GM20000 (cell line): ENCODE measurements around the gene APBA3.

Source experiments
- DNase-seq: peaks from one replicate; pipeline ENCODE4 v3.0.0; 2012; ENCODE audit warnings: low spot score
- CTCF ChIP-seq: IDR thresholded peaks from 2 replicates; pipeline ENCODE4 v1.5.1; 2012; ENCODE audit warnings: mild to moderate bottlenecking, control low read depth; ENCODE audit errors: extremely low read depth, missing control alignments

APBA3 gene

GRCh38 chr19:3798137-3798536 is 36.6 kb upstream of the APBA3 start:
- no peak for DNase-seq
- no peak for TF ChIP-seq CTCF

GRCh38 chr19:3796358-3796757 is 34.9 kb upstream of the APBA3 start:
- no peak for TF ChIP-seq CTCF

GRCh38 chr19:3793799-3794198 is 32.3 kb upstream of the APBA3 start:
- TF ChIP-seq CTCF: no peak
- DNase-seq: no peak

More at GRCh38 chr19:3796358-3796757, 34.9 kb upstream of the APBA3 start:
- no peak for DNase-seq

GRCh38 chr19:3792114-3792513 is 30.6 kb upstream of the APBA3 start:
- no peak for DNase-seq
- no peak for TF ChIP-seq CTCF

GRCh38 chr19:3790941-3791340 is 29.4 kb upstream of the APBA3 start:
- DNase-seq: no peak
- no peak for TF ChIP-seq CTCF

- no peak for DNase-seq
- no peak for TF ChIP-seq CTCF
Observed at GRCh38 chr19:3790209-3790734, 28.8 kb upstream of the APBA3 start.

GRCh38 chr19:3788996-3789778 is 27.7 kb upstream of the APBA3 start:
- no peak for DNase-seq
- TF ChIP-seq CTCF: no peak
